ENCODE measurements around the gene PNLIP.

Gene PNLIP

DNA sequence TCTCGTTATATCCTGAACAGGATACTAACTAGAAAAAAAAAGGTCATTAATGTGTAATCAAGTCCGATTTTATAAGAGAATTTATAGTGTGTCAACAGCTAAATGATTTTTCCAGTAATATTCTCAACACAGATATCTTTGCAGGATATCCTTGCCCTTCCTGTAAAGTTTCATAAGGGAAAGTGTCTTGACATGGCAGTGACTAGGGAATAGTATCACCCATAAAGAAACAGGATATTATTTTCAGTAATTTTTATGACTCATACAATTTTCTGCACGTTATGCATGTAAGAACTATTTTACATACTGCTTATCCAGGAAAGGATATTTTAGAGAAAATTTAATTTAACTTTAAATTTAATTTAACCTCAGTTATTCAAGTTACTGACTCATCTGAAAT, 19.5 kb upstream of the PNLIP start:
- DNase-seq (ENCODE audit: low spot score), result no peak
- TF ChIP-seq, protein P1, sequence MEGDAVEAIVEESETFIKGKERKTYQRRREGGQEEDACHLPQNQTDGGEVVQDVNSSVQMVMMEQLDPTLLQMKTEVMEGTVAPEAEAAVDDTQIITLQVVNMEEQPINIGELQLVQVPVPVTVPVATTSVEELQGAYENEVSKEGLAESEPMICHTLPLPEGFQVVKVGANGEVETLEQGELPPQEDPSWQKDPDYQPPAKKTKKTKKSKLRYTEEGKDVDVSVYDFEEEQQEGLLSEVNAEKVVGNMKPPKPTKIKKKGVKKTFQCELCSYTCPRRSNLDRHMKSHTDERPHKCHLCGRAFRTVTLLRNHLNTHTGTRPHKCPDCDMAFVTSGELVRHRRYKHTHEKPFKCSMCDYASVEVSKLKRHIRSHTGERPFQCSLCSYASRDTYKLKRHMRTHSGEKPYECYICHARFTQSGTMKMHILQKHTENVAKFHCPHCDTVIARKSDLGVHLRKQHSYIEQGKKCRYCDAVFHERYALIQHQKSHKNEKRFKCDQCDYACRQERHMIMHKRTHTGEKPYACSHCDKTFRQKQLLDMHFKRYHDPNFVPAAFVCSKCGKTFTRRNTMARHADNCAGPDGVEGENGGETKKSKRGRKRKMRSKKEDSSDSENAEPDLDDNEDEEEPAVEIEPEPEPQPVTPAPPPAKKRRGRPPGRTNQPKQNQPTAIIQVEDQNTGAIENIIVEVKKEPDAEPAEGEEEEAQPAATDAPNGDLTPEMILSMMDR (IDR thresholded peaks at IDR 0.05; ENCODE audit: extremely low read depth, missing control alignments), result no peak

DNA sequence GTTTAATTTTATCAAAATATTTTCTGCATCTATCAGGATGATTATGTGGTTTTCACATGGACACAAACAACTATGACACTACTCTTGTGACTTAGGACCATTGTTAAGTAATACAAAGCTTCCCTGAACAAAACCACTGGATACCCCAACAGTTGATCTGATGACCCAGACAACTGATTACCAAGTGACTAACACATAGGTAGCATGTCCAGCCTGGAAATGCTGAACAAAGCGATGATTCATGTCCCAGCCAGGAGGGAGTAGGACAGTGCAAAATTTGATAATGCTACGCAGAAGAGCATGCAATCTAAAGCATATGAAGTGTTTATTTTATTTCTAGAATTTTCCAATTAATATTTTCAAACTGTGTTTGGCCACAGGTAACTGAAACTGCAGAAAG, 8.9 kb upstream of the PNLIP start:
- DNase-seq (ENCODE audit: low spot score), result no peak
- TF ChIP-seq, protein P1 (IDR thresholded peaks at IDR 0.05; ENCODE audit: extremely low read depth, missing control alignments), result no peak

DNA sequence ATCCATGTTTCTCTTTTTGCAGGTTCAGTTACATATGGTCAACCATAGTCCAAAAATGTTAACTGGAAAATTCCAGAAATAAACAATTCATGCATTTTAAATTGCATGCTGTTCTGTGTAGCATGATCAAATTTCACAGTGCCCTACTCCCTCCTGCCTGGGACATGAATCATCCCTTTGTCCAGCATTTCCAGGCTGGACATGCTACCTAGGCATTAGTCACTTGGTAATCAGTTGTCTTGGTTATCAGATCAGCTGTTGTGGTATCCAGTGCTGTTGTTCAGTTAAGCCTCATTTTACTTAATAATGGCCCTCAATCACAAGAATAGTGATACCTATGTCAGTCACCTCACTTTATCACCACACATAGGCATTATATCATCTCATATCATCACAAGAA, 7.3 kb upstream of the PNLIP start:
- TF ChIP-seq, protein P1 (IDR thresholded peaks at IDR 0.05; ENCODE audit: extremely low read depth, missing control alignments), result no peak
- DNase-seq (ENCODE audit: low spot score), result no peak

DNA sequence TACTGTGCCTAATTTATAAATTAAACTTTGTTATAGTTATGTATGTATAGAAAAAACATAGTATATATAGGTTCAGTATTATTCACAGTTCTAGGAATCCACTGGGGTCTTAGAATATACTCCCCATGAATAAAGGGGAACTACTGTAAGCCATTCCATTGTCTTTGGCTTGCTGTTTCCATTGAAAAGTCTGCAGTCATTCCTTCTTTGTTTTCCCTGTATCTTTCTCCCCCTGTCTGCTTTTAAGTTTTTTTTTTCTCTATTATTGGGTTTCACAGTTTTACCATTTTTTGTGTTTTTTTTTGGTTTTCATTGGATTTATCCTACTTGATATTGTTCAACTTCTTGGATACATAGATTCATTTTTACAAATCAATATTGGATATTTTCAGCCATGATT, 6.7 kb upstream of the PNLIP start:
- DNase-seq (ENCODE audit: low spot score), result no peak
- TF ChIP-seq, protein P1 (IDR thresholded peaks at IDR 0.05; ENCODE audit: extremely low read depth, missing control alignments), result no peak

DNA sequence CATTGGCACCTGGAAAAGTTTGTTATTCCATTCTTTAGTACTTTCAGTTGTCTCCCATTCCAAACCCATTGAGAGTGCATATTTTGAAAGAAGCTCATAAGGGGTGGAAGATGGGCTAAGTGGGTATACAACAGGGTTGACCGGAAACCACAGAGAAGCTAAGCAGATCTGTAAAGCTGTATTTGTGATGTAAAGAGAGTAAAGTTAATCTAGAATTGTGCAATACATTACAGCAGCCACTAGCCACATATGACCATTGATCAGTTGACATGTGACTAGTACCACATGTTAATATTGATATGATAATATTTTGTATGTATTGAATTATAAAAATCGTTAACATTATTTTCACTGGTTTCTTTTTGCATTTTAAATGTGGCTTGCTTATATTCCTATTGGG, 4.9 kb upstream of the PNLIP start:
- TF ChIP-seq, protein P1 (IDR thresholded peaks at IDR 0.05; ENCODE audit: extremely low read depth, missing control alignments), result no peak
- DNase-seq (ENCODE audit: low spot score), result no peak

DNA sequence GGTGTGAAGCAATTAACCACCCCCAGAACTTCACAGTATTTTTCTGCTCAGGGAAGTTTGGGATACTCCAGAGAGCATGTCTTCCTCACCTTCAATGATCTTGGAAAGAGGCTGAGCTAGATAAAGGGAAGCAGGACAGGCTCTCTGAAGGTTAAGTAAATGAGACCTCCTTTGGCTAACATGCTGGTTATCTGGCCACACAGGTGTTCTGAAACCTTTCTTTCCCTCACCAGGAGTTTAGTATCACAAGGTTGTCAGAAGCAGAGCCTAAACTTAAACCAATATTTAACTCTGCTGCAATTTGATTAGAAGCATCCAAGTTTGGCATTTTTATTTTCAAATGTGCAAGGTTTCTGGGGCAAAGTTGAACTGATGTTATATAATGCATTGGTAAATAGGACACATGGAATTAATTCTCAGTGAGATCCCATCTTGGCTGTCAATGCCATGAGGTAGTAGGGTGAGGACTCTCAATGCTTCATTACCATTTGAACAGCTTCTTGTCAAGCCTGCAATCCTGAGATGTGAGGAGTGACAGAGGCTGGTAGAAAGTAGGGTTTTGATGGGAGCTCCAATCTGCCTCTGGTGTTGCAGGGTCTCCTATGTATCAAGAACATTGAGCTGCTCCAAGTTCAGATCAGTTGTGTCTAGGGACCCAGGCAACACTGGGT, 3.6 kb upstream of the PNLIP start:
- DNase-seq (ENCODE audit: low spot score), result no peak
- TF ChIP-seq, protein P1 (IDR thresholded peaks at IDR 0.05; ENCODE audit: extremely low read depth, missing control alignments), result no peak

DNA sequence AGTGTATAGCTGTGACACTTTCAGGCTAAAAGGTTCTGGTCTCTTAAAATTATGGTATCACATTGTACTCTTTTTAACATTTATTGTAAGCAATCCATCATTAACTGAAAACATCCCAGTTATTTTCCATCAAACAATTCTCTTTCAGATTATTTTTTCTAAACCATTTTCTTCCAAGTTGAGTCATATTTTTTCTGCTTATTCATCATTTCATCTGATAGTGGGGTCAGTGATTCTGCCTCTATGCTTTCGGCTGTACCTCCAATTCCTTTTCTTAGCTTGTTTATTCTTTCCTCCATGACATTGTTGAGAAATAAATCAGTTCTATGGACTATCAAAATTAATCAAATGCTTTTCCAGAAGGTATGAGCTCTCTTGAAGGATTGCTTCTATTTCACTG, 609 bp upstream of the PNLIP start:
- DNase-seq (ENCODE audit: low spot score), result no peak
- TF ChIP-seq, protein P1 (IDR thresholded peaks at IDR 0.05; ENCODE audit: extremely low read depth, missing control alignments), result no peak

All from GM20000 (cell line).